Measurements from ENCODE around the gene MAD1L1. TPM values are rescaled to one million over a fixed set of nuclear protein-coding genes. Genes with fewer than 3 reads are reported as not detected.

The MAD1L1 gene
- total and polyA plus RNA-seq, 4 donors = 43.0 to 54.9 (median 49.9) TPM

DNA sequence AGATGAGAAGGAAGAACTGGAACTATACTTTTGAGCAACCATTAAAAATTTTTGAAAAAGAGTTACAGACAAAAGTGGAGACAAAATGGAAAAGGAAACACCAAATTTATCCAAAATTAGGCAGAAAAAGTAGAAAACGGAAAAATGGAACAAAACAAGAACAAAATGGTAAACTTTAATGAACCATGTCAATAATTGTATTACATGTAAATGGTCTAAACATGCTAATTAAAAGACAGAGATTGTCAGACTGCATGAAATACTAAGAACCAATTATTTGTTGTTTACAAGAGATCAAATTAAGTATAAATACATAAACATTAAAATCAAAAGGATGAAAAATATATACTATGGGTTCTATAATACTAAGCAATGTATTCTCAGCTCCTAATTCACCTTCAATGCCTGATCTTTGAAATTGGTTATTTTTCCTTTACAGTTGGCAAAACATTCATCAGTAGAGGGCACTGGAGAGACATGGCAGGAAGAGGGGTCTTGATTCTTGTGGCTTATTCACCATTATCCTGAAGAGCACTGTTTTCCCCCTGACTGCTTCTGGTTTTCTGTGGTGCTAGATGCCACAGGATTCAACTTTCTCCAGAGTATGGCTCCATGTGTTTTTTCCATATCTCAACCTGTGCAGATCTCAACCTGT, 437.7 kb downstream of the MAD1L1 start:
- Histone ChIP-seq H3K9me3 (ENCODE audit: control insufficient read depth in 4 of 4, insufficient read depth in 3 of 4, low read length in 3 of 4) (peaks cover 0 to 13% (median 6%) of the 10 kb centered on the region in 4 donors), H3K36me3 (ENCODE audit: control insufficient read depth in 4 of 4, insufficient read depth in 4 of 4, low read length in 4 of 4) (no peaks in the 10 kb centered on the region), H3K4me3 (no peak overlapping the region), H3K9ac (ENCODE audit: insufficient read depth in 1 of 2, low read length in 2 of 2) (no peak overlapping the region), H3K4me1 (ENCODE audit: control insufficient read depth in 5 of 5, insufficient read depth in 5 of 5, low read length in 5 of 5) (no peaks in the 10 kb centered on the region), H3K27me3 (ENCODE audit: control insufficient read depth in 3 of 3, insufficient read depth in 3 of 3, low read length in 2 of 3) (no peaks in the 10 kb centered on the region), H3K27ac (ENCODE audit: low read depth in 1 of 2, low read length in 1 of 2) (no peak overlapping the region)
- DNase-seq (no peak), ATAC-seq (ENCODE audit: insufficient read depth, low FRiP score) (no peak)
- TF ChIP-seq, protein P1, sequence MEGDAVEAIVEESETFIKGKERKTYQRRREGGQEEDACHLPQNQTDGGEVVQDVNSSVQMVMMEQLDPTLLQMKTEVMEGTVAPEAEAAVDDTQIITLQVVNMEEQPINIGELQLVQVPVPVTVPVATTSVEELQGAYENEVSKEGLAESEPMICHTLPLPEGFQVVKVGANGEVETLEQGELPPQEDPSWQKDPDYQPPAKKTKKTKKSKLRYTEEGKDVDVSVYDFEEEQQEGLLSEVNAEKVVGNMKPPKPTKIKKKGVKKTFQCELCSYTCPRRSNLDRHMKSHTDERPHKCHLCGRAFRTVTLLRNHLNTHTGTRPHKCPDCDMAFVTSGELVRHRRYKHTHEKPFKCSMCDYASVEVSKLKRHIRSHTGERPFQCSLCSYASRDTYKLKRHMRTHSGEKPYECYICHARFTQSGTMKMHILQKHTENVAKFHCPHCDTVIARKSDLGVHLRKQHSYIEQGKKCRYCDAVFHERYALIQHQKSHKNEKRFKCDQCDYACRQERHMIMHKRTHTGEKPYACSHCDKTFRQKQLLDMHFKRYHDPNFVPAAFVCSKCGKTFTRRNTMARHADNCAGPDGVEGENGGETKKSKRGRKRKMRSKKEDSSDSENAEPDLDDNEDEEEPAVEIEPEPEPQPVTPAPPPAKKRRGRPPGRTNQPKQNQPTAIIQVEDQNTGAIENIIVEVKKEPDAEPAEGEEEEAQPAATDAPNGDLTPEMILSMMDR (IDR thresholded peaks at IDR 0.05; ENCODE audit: control extremely low read depth, extremely low read depth) = no peak
- WGBS, 2 donors = 14 to 33% methylated on average over 1 of the region's 1 CpG

DNA sequence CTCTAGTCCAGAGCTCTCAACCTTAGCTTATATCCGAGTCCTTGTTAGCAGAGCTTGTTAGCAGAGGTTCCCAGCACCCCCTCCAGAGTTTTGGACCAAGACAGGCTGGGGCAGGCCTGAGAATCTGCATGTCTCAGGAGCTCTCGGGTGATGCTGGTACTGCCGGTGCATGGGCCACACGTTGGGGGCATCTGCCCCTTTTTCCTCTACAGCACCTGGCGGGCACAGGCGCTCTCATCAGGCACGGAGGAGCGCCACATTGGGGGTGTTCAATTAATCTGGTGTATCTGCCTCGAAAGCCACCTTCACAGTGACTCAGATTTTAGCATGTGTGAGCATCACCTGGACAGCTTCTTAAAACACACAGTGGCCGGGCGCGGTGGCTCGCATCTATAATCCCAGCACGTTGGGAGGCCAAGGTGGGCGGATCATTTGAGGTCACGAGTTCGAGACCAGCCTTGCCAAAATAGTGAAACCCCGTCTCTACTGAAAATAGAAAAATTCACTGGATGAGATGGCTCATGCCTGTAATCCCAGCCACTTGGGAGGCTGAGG, 445.0 kb downstream of the MAD1L1 start:
- Histone ChIP-seq H3K27me3 (ENCODE audit: control insufficient read depth in 3 of 3, insufficient read depth in 3 of 3, low read length in 2 of 3) (no peaks in the 10 kb centered on the region), H3K27ac (ENCODE audit: low read depth in 1 of 2, low read length in 1 of 2) (no peak overlapping the region), H3K9me3 (ENCODE audit: control insufficient read depth in 4 of 4, insufficient read depth in 3 of 4, low read length in 3 of 4) (peaks cover 0 to 6% (median 3%) of the 10 kb centered on the region in 4 donors), H3K9ac (ENCODE audit: insufficient read depth in 1 of 2, low read length in 2 of 2) (no peak overlapping the region), H3K4me3 (no peak overlapping the region), H3K4me1 (ENCODE audit: control insufficient read depth in 5 of 5, insufficient read depth in 5 of 5, low read length in 5 of 5) (no peaks in the 10 kb centered on the region), H3K36me3 (ENCODE audit: control insufficient read depth in 4 of 4, insufficient read depth in 4 of 4, low read length in 4 of 4) (no peaks in the 10 kb centered on the region)
- TF ChIP-seq, protein P1 (IDR thresholded peaks at IDR 0.05; ENCODE audit: control extremely low read depth, extremely low read depth) = no peak
- DNase-seq (no peak), ATAC-seq (ENCODE audit: insufficient read depth, low FRiP score) (no peak)
- WGBS, 2 donors = 91 to 93% methylated on average over 18 of the region's 18 CpGs

DNA sequence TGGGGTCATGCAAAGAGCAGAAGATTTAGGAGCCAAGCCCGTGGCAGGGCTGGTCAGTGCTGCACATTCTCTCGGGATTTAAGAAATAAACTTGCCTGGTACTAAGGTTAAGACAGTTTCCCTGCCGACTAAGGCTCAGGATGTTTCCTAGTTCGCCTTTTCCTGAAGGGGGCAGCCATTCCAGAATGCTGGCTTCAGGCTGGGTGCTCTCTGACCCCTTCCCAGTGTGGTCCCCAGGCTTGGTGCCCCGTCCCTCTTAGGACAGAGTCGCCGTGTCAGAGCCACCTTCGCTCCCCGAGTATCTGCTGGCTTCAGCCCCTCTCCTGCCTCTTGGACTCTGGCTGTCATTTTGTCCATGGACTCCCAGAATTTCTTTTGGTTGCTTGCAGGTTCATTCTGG, 445.5 kb downstream of the MAD1L1 start:
- DNase-seq = no peak
- 74 to 82% methylated on average over 9 of the region's 9 CpGs for WGBS, 2 donors

More for the DNA sequence above, 445.5 kb downstream of the MAD1L1 start:
- ATAC-seq (ENCODE audit: insufficient read depth, low FRiP score) = no peak
- TF ChIP-seq, protein P1 (IDR thresholded peaks at IDR 0.05; ENCODE audit: control extremely low read depth, extremely low read depth) = no peak
- Histone ChIP-seq H3K9me3 (ENCODE audit: control insufficient read depth in 4 of 4, insufficient read depth in 3 of 4, low read length in 3 of 4) (peaks cover 0 to 6% (median 3%) of the 10 kb centered on the region in 4 donors), H3K9ac (ENCODE audit: insufficient read depth in 1 of 2, low read length in 2 of 2) (no peak overlapping the region), H3K4me3 (no peak overlapping the region), H3K36me3 (ENCODE audit: control insufficient read depth in 4 of 4, insufficient read depth in 4 of 4, low read length in 4 of 4) (no peaks in the 10 kb centered on the region), H3K27me3 (ENCODE audit: control insufficient read depth in 3 of 3, insufficient read depth in 3 of 3, low read length in 2 of 3) (no peaks in the 10 kb centered on the region), H3K27ac (ENCODE audit: low read depth in 1 of 2, low read length in 1 of 2) (no peak overlapping the region), H3K4me1 (ENCODE audit: control insufficient read depth in 5 of 5, insufficient read depth in 5 of 5, low read length in 5 of 5) (no peaks in the 10 kb centered on the region)
